ENCODE results near the gene ZNF92. TPM values are rescaled to one million over a fixed set of nuclear protein-coding genes. Genes with fewer than 3 reads are reported as not detected.

ZNF92 gene
- total and polyA plus RNA-seq, 2 of the 13 experiments (the other 11 are each of a cell fraction or from before 2014, with no cell fraction given): 4.0 to 13.2 TPM

- no peaks in the 10 kb centered on the region for H3K9me3 ChIP-seq (ENCODE audit: low read length)
- H3K27me3 ChIP-seq (ENCODE audit: control insufficient read depth in 1 of 2, insufficient read depth in 2 of 2, low read length in 2 of 2): no peaks in the 10 kb centered on the region
- no peak overlapping the region for H3K27ac ChIP-seq (ENCODE audit: extremely low read length, insufficient read depth, low read length)
- FAIRE-seq: no peak
- TF ChIP-seq SATB2 (CRISPR knock-in tag; IDR thresholded peaks at IDR 0.05): peak; percentile 95; the same call in 1 of the 2 replicates
- peak; percentile 67; the same call in 1 of the 2 replicates for TF ChIP-seq CHD4 (IDR thresholded peaks at IDR 0.05; ENCODE audit: borderline replicate concordance, low read length)
- TF ChIP-seq FOXC1 (CRISPR knock-in tag; IDR thresholded peaks at IDR 0.05; ENCODE audit: borderline replicate concordance): no peak
- H3K4me3 ChIP-seq (replicated peaks in 1 of 3; ENCODE audit: insufficient read depth in 1 of 3, low read depth in 2 of 3, low read length in 3 of 3): no peak overlapping the region
- H2AFZ ChIP-seq (ENCODE audit: low read length): no peak overlapping the region
- peaks cover 51% of the 10 kb centered on the region for H3K4me1 ChIP-seq (ENCODE audit: insufficient read depth, low read length)
- no peaks in the 10 kb centered on the region for H3K36me3 ChIP-seq (replicated peaks in 1 of 2; ENCODE audit: control insufficient read depth in 1 of 2, insufficient read depth in 2 of 2, low read length in 2 of 2)
- no peaks in the 10 kb centered on the region for H4K20me1 ChIP-seq (ENCODE audit: insufficient read depth, low read length)
- H3K4me2 ChIP-seq (ENCODE audit: low read depth, low read length): no peak overlapping the region
- ChIA-PET POLR2A (no interaction called here), CTCF (ENCODE audit: low intra/inter-chr PET ratio, low total read pairs) (no interaction called here)
- no peak for ATAC-seq
- H3K79me2 ChIP-seq (ENCODE audit: insufficient read depth, low read length): no peaks in the 10 kb centered on the region
- no peak for DNase-seq (ENCODE audit: low spot score)
- BruUV-seq (replicated peaks): no TSS peak
- in situ Hi-C loops (cut with HindIII; ENCODE audit: extremely low pct_ligation_motif_present, low pct_unique_long_range_greater_than_20kb): no loop called here
- H3K9ac ChIP-seq (ENCODE audit: insufficient read depth, low read depth, low read length): no peak overlapping the region
- intact Hi-C loops (cut with micrococcal nuclease; ENCODE audit: unreplicated experiment): no loop called here
Observed at GRCh38 chr7:65436163-65436562, 62.5 kb downstream of the ZNF92 start.

DNA sequence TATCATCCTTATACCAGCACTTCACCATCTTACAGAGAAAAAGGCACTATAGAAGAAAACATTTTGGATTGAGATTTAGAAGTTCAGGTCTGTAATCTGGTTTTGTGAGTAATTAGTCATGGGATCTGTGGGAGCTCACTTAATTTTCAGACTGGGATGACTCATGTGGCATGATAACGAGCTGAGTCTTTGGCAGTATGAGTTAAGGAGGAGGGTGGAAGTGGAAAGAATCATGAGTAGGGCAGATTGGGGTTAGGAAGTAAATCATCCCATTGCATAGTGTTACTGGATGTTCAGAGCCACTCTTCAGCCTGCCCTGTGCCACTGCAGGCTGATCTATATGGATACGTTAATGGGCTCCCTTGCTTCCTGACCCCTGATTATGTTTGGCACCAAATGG is 64.9 kb downstream of the ZNF92 start:
- H3K79me2 ChIP-seq (ENCODE audit: insufficient read depth, low read length): no peaks in the 10 kb centered on the region
- peaks cover 72% of the 10 kb centered on the region for H3K4me1 ChIP-seq (ENCODE audit: insufficient read depth, low read length)
- WGBS (ENCODE audit: low lambda C conversion rate): 89% methylated on average over 2 of the region's 2 CpGs
- intact Hi-C loops (cut with micrococcal nuclease; ENCODE audit: unreplicated experiment): no loop called here
- BruUV-seq (replicated peaks): no TSS peak
- no peaks in the 10 kb centered on the region for H4K20me1 ChIP-seq (ENCODE audit: insufficient read depth, low read length)
- no peak overlapping the region for H2AFZ ChIP-seq (ENCODE audit: low read length)
- H3K4me3 ChIP-seq (replicated peaks in 1 of 3; ENCODE audit: insufficient read depth in 1 of 3, low read depth in 2 of 3, low read length in 3 of 3): no peak overlapping the region
- no peaks in the 10 kb centered on the region for H3K36me3 ChIP-seq (replicated peaks in 1 of 2; ENCODE audit: control insufficient read depth in 1 of 2, insufficient read depth in 2 of 2, low read length in 2 of 2)
- ATAC-seq (no peak), DNase-seq (ENCODE audit: low spot score) (no peak), FAIRE-seq (no peak)
- in situ Hi-C loops (cut with HindIII; ENCODE audit: extremely low pct_ligation_motif_present, low pct_unique_long_range_greater_than_20kb): no loop called here
- no peak overlapping the region for H3K9ac ChIP-seq (ENCODE audit: insufficient read depth, low read depth, low read length)
- H3K4me2 ChIP-seq (ENCODE audit: low read depth, low read length): no peak overlapping the region
- H3K27me3 ChIP-seq (ENCODE audit: control insufficient read depth in 1 of 2, insufficient read depth in 2 of 2, low read length in 2 of 2): no peaks in the 10 kb centered on the region
- ChIA-PET CTCF (ENCODE audit: low intra/inter-chr PET ratio, low total read pairs) (no interaction called here), POLR2A (no interaction called here)
- no peaks in the 10 kb centered on the region for H3K9me3 ChIP-seq (ENCODE audit: low read length)
- H3K27ac ChIP-seq (ENCODE audit: extremely low read length, insufficient read depth, low read length): no peak overlapping the region
- TF ChIP-seq TFE3 (CRISPR knock-in tag; IDR thresholded peaks at IDR 0.05): no peak
- TF ChIP-seq JARID2 (CRISPR knock-in tag; IDR thresholded peaks at IDR 0.05; ENCODE audit: insufficient replicate concordance): no peak
- no peak for TF ChIP-seq REL (CRISPR knock-in tag; conservative IDR thresholded peaks at IDR 0.05)
- TF ChIP-seq NFE2 (CRISPR knock-in tag; IDR thresholded peaks at IDR 0.05): no peak
- no peak for TF ChIP-seq ZNF761 (CRISPR knock-in tag; conservative IDR thresholded peaks at IDR 0.05)
- TF ChIP-seq ZNF549 (CRISPR knock-in tag; IDR thresholded peaks at IDR 0.05): no peak
- no peak for TF ChIP-seq ZHX1 (CRISPR knock-in tag; IDR thresholded peaks at IDR 0.05; ENCODE audit: low read depth)
- TF ChIP-seq SNAI1 (CRISPR knock-in tag; IDR thresholded peaks at IDR 0.05; ENCODE audit: borderline replicate concordance): no peak
- TF ChIP-seq AGO2 (optimal IDR thresholded peaks at IDR 0.05; ENCODE audit: low read depth, low read length): no peak
- TF ChIP-seq ARNT2 (CRISPR knock-in tag; IDR thresholded peaks at IDR 0.05; ENCODE audit: low read depth): no peak
- no peak for TF ChIP-seq NFE2L1 (CRISPR knock-in tag; IDR thresholded peaks at IDR 0.05; ENCODE audit: borderline replicate concordance)
- TF ChIP-seq, protein P1, sequence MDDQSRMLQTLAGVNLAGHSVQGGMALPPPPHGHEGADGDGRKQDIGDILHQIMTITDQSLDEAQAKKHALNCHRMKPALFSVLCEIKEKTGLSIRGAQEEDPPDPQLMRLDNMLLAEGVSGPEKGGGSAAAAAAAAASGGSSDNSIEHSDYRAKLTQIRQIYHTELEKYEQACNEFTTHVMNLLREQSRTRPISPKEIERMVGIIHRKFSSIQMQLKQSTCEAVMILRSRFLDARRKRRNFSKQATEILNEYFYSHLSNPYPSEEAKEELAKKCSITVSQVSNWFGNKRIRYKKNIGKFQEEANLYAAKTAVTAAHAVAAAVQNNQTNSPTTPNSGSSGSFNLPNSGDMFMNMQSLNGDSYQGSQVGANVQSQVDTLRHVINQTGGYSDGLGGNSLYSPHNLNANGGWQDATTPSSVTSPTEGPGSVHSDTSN (CRISPR knock-in tag; IDR thresholded peaks at IDR 0.05; ENCODE audit: borderline replicate concordance): no peak
